HAP-1 (cell line): ENCODE data around the gene RALGAPA2.

Experiments
- DNase-seq, 2 experiments: peaks; one replicate each; pipeline ENCODE4 v3.0.0-alpha.2; 2016 to 2020; ENCODE audit warnings: low spot score in 2 of 2
- H3K27me3 ChIP-seq: fragments of 250-450 bp; sonication (Bioruptor Pico); 2 replicates; pipeline ENCODE4 v1.5.1; 2020; ENCODE audit warnings: low read depth, mild to moderate bottlenecking, moderate library complexity
- H3K36me3 ChIP-seq: fragments of 250-450 bp; sonication (Bioruptor Pico); replicated peaks from 2 replicates; pipeline ENCODE4 v1.5.1; 2020; ENCODE audit warnings: mild to moderate bottlenecking
- H3K4me1 ChIP-seq: fragments of 250-450 bp; sonication (Bioruptor Pico); 2 replicates; pipeline ENCODE4 v1.5.1; 2020; ENCODE audit warnings: mild to moderate bottlenecking
- H3K4me3 ChIP-seq: fragments of 250-450 bp; sonication (Bioruptor Pico); 2 replicates; pipeline ENCODE4 v1.5.1; 2020; ENCODE audit warnings: mild to moderate bottlenecking, moderate library complexity
- H3K9me3 ChIP-seq: fragments of 250-450 bp; sonication (Bioruptor Pico); 2 replicates; pipeline ENCODE4 v1.5.1; 2020; ENCODE audit warnings: mild to moderate bottlenecking, moderate library complexity
- in situ Hi-C: fragments of 300-500 bp; cut with MboI; formaldehyde crosslinking; loops from 3 replicates; pipeline ENCODE4 v1.14.3; 2020; ENCODE audit warnings: low sequenced_read_pairs, inconsistent platforms, mixed read lengths

Gene RALGAPA2

GRCh38 chr20:20536240-20536933 lies 176.1 kb downstream of the RALGAPA2 start:
- no peaks in the 10 kb centered on the region for H3K36me3 ChIP-seq
- H3K9me3 ChIP-seq: no peaks in the 10 kb centered on the region
- no peak overlapping the region for H3K4me3 ChIP-seq
- in situ Hi-C loops: no loop called here
- H3K4me1 ChIP-seq: no peaks in the 10 kb centered on the region
- H3K27me3 ChIP-seq: no peaks in the 10 kb centered on the region
- no peak for DNase-seq

- no peaks in the 10 kb centered on the region for H3K4me1 ChIP-seq
- H3K36me3 ChIP-seq: no peaks in the 10 kb centered on the region
- no peaks in the 10 kb centered on the region for H3K9me3 ChIP-seq
- no peak for DNase-seq
- H3K4me3 ChIP-seq: no peak overlapping the region
- H3K27me3 ChIP-seq: no peaks in the 10 kb centered on the region
- in situ Hi-C loops: no loop called here
Observed at GRCh38 chr20:20535051-20535450, 177.4 kb downstream of the RALGAPA2 start.

- in situ Hi-C loops: no loop called here
- H3K9me3 ChIP-seq: no peaks in the 10 kb centered on the region
- DNase-seq: no peak
- no peaks in the 10 kb centered on the region for H3K27me3 ChIP-seq
- no peaks in the 10 kb centered on the region for H3K4me1 ChIP-seq
- H3K36me3 ChIP-seq: no peaks in the 10 kb centered on the region
- no peak overlapping the region for H3K4me3 ChIP-seq
Observed at GRCh38 chr20:20531283-20531682, 181.2 kb downstream of the RALGAPA2 start.

- Histone ChIP-seq H3K4me3 (no peak overlapping the region), H3K36me3 (no peaks in the 10 kb centered on the region), H3K27me3 (no peaks in the 10 kb centered on the region), H3K9me3 (no peaks in the 10 kb centered on the region), H3K4me1 (no peaks in the 10 kb centered on the region)
- no peak for DNase-seq
- in situ Hi-C loops: no loop called here
Observed at GRCh38 chr20:20530428-20531151, 181.9 kb downstream of the RALGAPA2 start.

GRCh38 chr20:20529597-20529996 lies 182.8 kb downstream of the RALGAPA2 start:
- no peaks in the 10 kb centered on the region for H3K9me3 ChIP-seq
- no peaks in the 10 kb centered on the region for H3K4me1 ChIP-seq
- H3K4me3 ChIP-seq: no peak overlapping the region
- no peaks in the 10 kb centered on the region for H3K27me3 ChIP-seq
- in situ Hi-C loops: no loop called here
- no peaks in the 10 kb centered on the region for H3K36me3 ChIP-seq
- no peak for DNase-seq

- no peaks in the 10 kb centered on the region for H3K9me3 ChIP-seq
- H3K4me3 ChIP-seq: no peak overlapping the region
- no peaks in the 10 kb centered on the region for H3K36me3 ChIP-seq
- H3K27me3 ChIP-seq: no peaks in the 10 kb centered on the region
- in situ Hi-C loops: no loop called here
- DNase-seq: no peak
- no peaks in the 10 kb centered on the region for H3K4me1 ChIP-seq
Observed at GRCh38 chr20:20528861-20529260, 183.6 kb downstream of the RALGAPA2 start.

GRCh38 chr20:20527661-20528060 lies 184.8 kb downstream of the RALGAPA2 start:
- in situ Hi-C loops: no loop called here
- Histone ChIP-seq H3K36me3 (no peaks in the 10 kb centered on the region), H3K27me3 (no peaks in the 10 kb centered on the region), H3K4me1 (peaks cover 3% of the 10 kb centered on the region), H3K4me3 (no peak overlapping the region), H3K9me3 (no peaks in the 10 kb centered on the region)
- DNase-seq: no peak

GRCh38 chr20:20525756-20526155 lies 186.7 kb downstream of the RALGAPA2 start:
- H3K4me3 ChIP-seq: no peak overlapping the region
- H3K9me3 ChIP-seq: no peaks in the 10 kb centered on the region
- in situ Hi-C loops: no loop called here
- peaks cover 3% of the 10 kb centered on the region for H3K4me1 ChIP-seq
- no peaks in the 10 kb centered on the region for H3K36me3 ChIP-seq
- no peak for DNase-seq
- no peaks in the 10 kb centered on the region for H3K27me3 ChIP-seq

GRCh38 chr20:20525214-20525613 lies 187.2 kb downstream of the RALGAPA2 start:
- Histone ChIP-seq H3K36me3 (no peaks in the 10 kb centered on the region; the same call in 1 of the 2 replicates), H3K4me1 (peaks cover 3% of the 10 kb centered on the region), H3K9me3 (no peaks in the 10 kb centered on the region), H3K4me3 (no peak overlapping the region), H3K27me3 (no peaks in the 10 kb centered on the region)
- no peak for DNase-seq
- in situ Hi-C loops: no loop called here

- H3K4me1 ChIP-seq: peaks cover 3% of the 10 kb centered on the region
- H3K9me3 ChIP-seq: no peaks in the 10 kb centered on the region
- H3K27me3 ChIP-seq: no peaks in the 10 kb centered on the region
- DNase-seq: no peak
- in situ Hi-C loops: no loop called here
- no peaks in the 10 kb centered on the region; the same call in 1 of the 2 replicates for H3K36me3 ChIP-seq
- no peak overlapping the region for H3K4me3 ChIP-seq
Observed at GRCh38 chr20:20524756-20525155, 187.7 kb downstream of the RALGAPA2 start.

GRCh38 chr20:20521736-20522135 lies 190.7 kb downstream of the RALGAPA2 start:
- DNase-seq: no peak
- no peaks in the 10 kb centered on the region for H3K9me3 ChIP-seq
- no peaks in the 10 kb centered on the region for H3K27me3 ChIP-seq
- no peaks in the 10 kb centered on the region; the same call in 1 of the 2 replicates for H3K36me3 ChIP-seq
- no peak overlapping the region for H3K4me3 ChIP-seq
- in situ Hi-C loops: no loop called here
- H3K4me1 ChIP-seq: peaks cover 3% of the 10 kb centered on the region

GRCh38 chr20:20520776-20521175 lies 191.7 kb downstream of the RALGAPA2 start:
- Histone ChIP-seq H3K4me3 (no peak overlapping the region), H3K36me3 (no peaks in the 10 kb centered on the region; the same call in 1 of the 2 replicates), H3K27me3 (no peaks in the 10 kb centered on the region), H3K4me1 (peaks cover 3% of the 10 kb centered on the region), H3K9me3 (no peaks in the 10 kb centered on the region)
- DNase-seq: no peak
- in situ Hi-C loops: no loop called here

- peaks cover 3% of the 10 kb centered on the region for H3K4me1 ChIP-seq
- in situ Hi-C loops: no loop called here
- H3K27me3 ChIP-seq: no peaks in the 10 kb centered on the region
- no peak overlapping the region for H3K4me3 ChIP-seq
- no peaks in the 10 kb centered on the region for H3K9me3 ChIP-seq
- no peak for DNase-seq
- no peaks in the 10 kb centered on the region; the same call in 1 of the 2 replicates for H3K36me3 ChIP-seq
Observed at GRCh38 chr20:20519269-20519668, 193.2 kb downstream of the RALGAPA2 start.

GRCh38 chr20:20518263-20518662 lies 194.2 kb downstream of the RALGAPA2 start:
- H3K27me3 ChIP-seq: no peaks in the 10 kb centered on the region
- H3K36me3 ChIP-seq: no peaks in the 10 kb centered on the region; the same call in 1 of the 2 replicates
- no peak for DNase-seq
- H3K4me1 ChIP-seq: peaks cover 3% of the 10 kb centered on the region
- no peaks in the 10 kb centered on the region for H3K9me3 ChIP-seq
- in situ Hi-C loops: no loop called here
- H3K4me3 ChIP-seq: no peak overlapping the region
